SK-N-SH (cell line): Measurements from ENCODE around the gene SLC47A1. TPM values are rescaled to one million over a fixed set of nuclear protein-coding genes. Genes with fewer than 3 reads are reported as not detected.

Experiments
- CTCF ChIA-PET: fragments of 300-600, 350-600 bp; formaldehyde crosslinking; extraction: SDS; loops from one replicate; lab custom pipeline; 2021; lab: Yijun Ruan, JAX
- POLR2A ChIA-PET: fragments of 350-600 bp; sonication (Branson Sonifier 250); formaldehyde crosslinking; extraction: SDS; loops from one replicate; lab custom pipeline; 2020; ENCODE audit warnings: antibody characterized with exemption, inconsistent platforms; lab: Yijun Ruan, JAX
- DNase-seq: peaks from one replicate; pipeline ENCODE4 v3.0.0; 2012
- H2AFZ ChIP-seq: fragments of 200-600 bp; sonication (generic); 2 replicates; pipeline ENCODE4 v1.8.1; 2016; ENCODE audit warnings: antibody characterized with exemption, mild to moderate bottlenecking, low read depth
- H3F3A ChIP-seq: fragments of 200-600 bp; sonication (generic); replicated peaks from 2 replicates; pipeline ENCODE3; 2016; ENCODE audit warnings: antibody characterized with exemption, mild to moderate bottlenecking; ENCODE audit not compliant: insufficient read depth
- H3K27ac ChIP-seq, 2 experiments: fragments of 200-500 bp in 1 of 2; fragments of 200-600 bp in 1 of 2; sonication (Bioruptor generic) in 1 of 2; sonication (generic), shearing (Covaris generic) in 1 of 2; 2 replicates each; pipeline versions ENCODE4 v1.5.1 to v1.6.1; 2014 to 2016; ENCODE audit warnings: low read depth in 2 of 2, inconsistent platforms in 1 of 2, low read length in 1 of 2, mild to moderate bottlenecking in 1 of 2, mixed read lengths in 1 of 2
- H3K27me3 ChIP-seq: fragments of 200-600 bp; sonication (generic), shearing (Covaris generic); 2 replicates; pipeline ENCODE4 v1.6.1; 2016; ENCODE audit warnings: mixed run types; ENCODE audit not compliant: insufficient read depth
- H3K36me3 ChIP-seq, 2 experiments: fragments of 200-500 bp in 1 of 2; fragments of 200-600 bp in 1 of 2; sonication (Bioruptor generic) in 1 of 2; sonication (generic) in 1 of 2; replicated peaks in 1 of 2; 2 replicates each; pipeline versions ENCODE3 to v1.5.1; 2014 to 2016; ENCODE audit warnings: low read length in 1 of 2, mild to moderate bottlenecking in 1 of 2; ENCODE audit not compliant: insufficient read depth in 2 of 2, control insufficient read depth in 1 of 2
- H3K4me1 ChIP-seq, 2 experiments: fragments of 200-500 bp in 1 of 2; fragments of 200-600 bp in 1 of 2; sonication (Bioruptor generic) in 1 of 2; sonication (generic), shearing (Covaris generic) in 1 of 2; 2 replicates each; pipeline versions ENCODE4 v1.5.1 to v1.6.1; 2014 to 2016; ENCODE audit warnings: low read depth in 1 of 2, low read length in 1 of 2, mixed run types in 1 of 2; ENCODE audit not compliant: insufficient read depth in 2 of 2, control insufficient read depth in 1 of 2
- H3K4me2 ChIP-seq: fragments of 200-600 bp; sonication (generic), shearing (Covaris generic); 2 replicates; pipeline ENCODE4 v1.6.1; 2017; ENCODE audit warnings: mixed run types
- H3K4me3 ChIP-seq, 2 experiments: fragments of 200-500 bp in 1 of 2; fragments of 200-600 bp in 1 of 2; sonication (Bioruptor generic) in 1 of 2; sonication (generic), shearing (Covaris generic) in 1 of 2; 2 replicates each; pipeline versions ENCODE4 v1.5.1 to v1.8.1; 2014 to 2016; ENCODE audit warnings: low read depth in 2 of 2, inconsistent platforms in 1 of 2, low read length in 1 of 2, mild to moderate bottlenecking in 1 of 2, mixed read lengths in 1 of 2, moderate library complexity in 1 of 2
- H3K79me2 ChIP-seq: fragments of 200-600 bp; sonication (generic); 2 replicates; pipeline ENCODE4 v1.8.1; 2017; ENCODE audit warnings: mild to moderate bottlenecking; ENCODE audit not compliant: insufficient read depth
- H3K9ac ChIP-seq: fragments of 200-600 bp; sonication (generic); 2 replicates; pipeline ENCODE4 v1.6.1; 2017; ENCODE audit warnings: mixed run types
- H3K9me2 ChIP-seq: fragments of 200-600 bp; sonication (generic); 2 replicates; pipeline ENCODE4 v1.6.1; 2017; ENCODE audit warnings: mixed run types
- H3K9me3 ChIP-seq: fragments of 200-600 bp; sonication (generic); 2 replicates; pipeline ENCODE4 v1.6.1; 2017; ENCODE audit warnings: mixed run types, mild to moderate bottlenecking, moderate library complexity
- H4K20me1 ChIP-seq: fragments of 200-600 bp; sonication (generic); 2 replicates; pipeline ENCODE4 v1.6.1; 2017; ENCODE audit warnings: mild to moderate bottlenecking, mixed run types; ENCODE audit not compliant: insufficient read depth
- CHD2 ChIP-seq: fragments of 150-350 bp; IDR thresholded peaks from 2 replicates; pipeline ENCODE4 v1.6.1; 2018; ENCODE audit warnings: low read length; ENCODE audit not compliant: partially characterized antibody
- EP300 ChIP-seq, 2 experiments: IDR thresholded peaks; 2 replicates each; pipeline versions ENCODE4 v1.4.0 to v1.6.1; 2012; ENCODE audit warnings: borderline replicate concordance in 1 of 2, low read depth in 1 of 2, low read length in 1 of 2
- EZH2phosphoT487 ChIP-seq: fragments of 200-600 bp; sonication (generic); IDR thresholded peaks from 2 replicates; pipeline ENCODE4 v1.6.1; 2017; ENCODE audit warnings: low read depth, mixed run types, mild to moderate bottlenecking, antibody characterized with exemption, moderate library complexity, borderline replicate concordance
- FOSL2 ChIP-seq: IDR thresholded peaks from 2 replicates; pipeline ENCODE4 v1.4.0; 2012; ENCODE audit warnings: low read depth, mild to moderate bottlenecking, moderate library complexity, borderline replicate concordance
- JUND ChIP-seq: IDR thresholded peaks from 2 replicates; pipeline ENCODE4 v1.4.0; 2012
- MEF2A ChIP-seq: IDR thresholded peaks from 2 replicates; pipeline ENCODE4 v1.4.0; 2012; ENCODE audit warnings: low read depth, borderline replicate concordance
- NRF1 ChIP-seq: IDR thresholded peaks from 2 replicates; pipeline ENCODE4 v1.6.1; 2012; ENCODE audit warnings: low read depth, mild to moderate bottlenecking, low read length
- RXRA ChIP-seq: IDR thresholded peaks from 2 replicates; pipeline ENCODE4 v1.4.0; 2012; ENCODE audit warnings: low read depth, mild to moderate bottlenecking, borderline replicate concordance
- SIN3A ChIP-seq: IDR thresholded peaks from 2 replicates; pipeline ENCODE4 v1.6.1; 2012; ENCODE audit warnings: low read depth, mild to moderate bottlenecking, low read length, moderate library complexity, borderline replicate concordance
- TAF1 ChIP-seq: IDR thresholded peaks from 2 replicates; pipeline ENCODE4 v1.6.1; 2012; ENCODE audit warnings: low read depth, mild to moderate bottlenecking, low read length, moderate library complexity, borderline replicate concordance
- YY1 ChIP-seq: IDR thresholded peaks from 2 replicates; pipeline ENCODE4 v1.4.0; 2012; ENCODE audit warnings: low read depth, mild to moderate bottlenecking
- WGBS: methylation state at CpG from one replicate; pipeline ENCODE4 v1.1.6; 2017; ENCODE audit warnings: low lambda C conversion rate; 5-methylcytosine and 5-hydroxymethylcytosine counted together
- polyA plus RNA-seq, 3 experiments: library from polyadenylated mRNA; depleted of rRNA; stranded (reverse); fragments of >200 nt; gene quantifications; 2 replicates each; pipeline ENCODE4 v1.2.3, GENCODE V29; 2012
- TF ChIP-seq, protein P1 (sequence below): IDR thresholded peaks from 2 replicates; pipeline ENCODE4; 2012
- TF ChIP-seq, protein P2 (sequence below): fragments of 150-350 bp; IDR thresholded peaks from 2 replicates; pipeline ENCODE4 v1.6.1; 2016; ENCODE audit warnings: mild to moderate bottlenecking, low read depth, low read length
- TF ChIP-seq, protein P3 (sequence below): IDR thresholded peaks from 2 replicates; pipeline ENCODE4 v1.4.0; 2012; ENCODE audit warnings: low read depth, borderline replicate concordance

Gene SLC47A1
- polyA plus RNA-seq, 1 of the 3 experiments (the other 2 are of a cell fraction) = 3.5 TPM

DNA sequence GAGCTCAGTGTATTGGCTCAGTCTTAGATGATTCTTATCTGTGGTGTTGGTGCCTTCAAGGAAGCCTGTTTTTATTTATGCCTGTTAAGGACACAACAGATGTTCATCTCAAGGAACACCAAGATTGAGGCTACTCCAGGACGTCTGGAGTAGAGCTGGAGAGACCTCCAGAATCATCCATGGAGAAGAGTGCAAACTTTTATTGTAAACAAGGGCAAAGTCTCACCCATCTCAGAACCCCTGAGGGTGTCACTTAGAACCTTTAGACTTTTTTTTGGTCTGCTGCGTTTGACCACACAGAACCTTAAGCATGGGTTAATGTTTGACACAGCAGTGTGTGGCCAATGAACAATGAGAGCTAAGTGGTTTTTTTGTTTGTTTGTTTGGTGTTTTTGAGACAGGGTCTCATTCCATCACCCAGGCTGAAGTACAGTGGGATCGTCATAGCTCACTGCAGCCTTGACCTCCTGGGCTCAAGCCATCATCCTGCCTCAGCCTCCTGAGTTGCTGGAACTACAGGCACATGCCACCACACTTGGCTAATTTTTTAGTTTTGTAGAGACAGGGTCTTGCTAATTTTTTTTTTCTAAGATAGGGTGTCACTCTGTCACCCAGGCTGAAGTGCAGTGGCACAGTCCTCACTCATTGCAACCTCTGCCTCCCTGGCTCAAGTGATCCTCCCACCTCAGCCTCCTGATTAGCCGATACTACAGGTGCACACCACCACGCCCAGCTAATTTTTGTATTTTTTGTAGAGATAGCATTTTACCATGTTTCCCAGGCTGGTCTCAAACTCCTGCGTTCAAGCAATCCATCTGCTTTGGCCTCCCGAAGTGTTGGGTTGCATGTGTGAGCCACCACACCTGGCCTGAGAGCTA, 16.3 kb downstream of the SLC47A1 start:
- H3K4me1 ChIP-seq = no peaks in the 10 kb centered on the region
- no peak overlapping the region for H2AFZ ChIP-seq
- no peaks in the 10 kb centered on the region for H3F3A ChIP-seq
- H3K4me2 ChIP-seq = no peak overlapping the region
- CTCF ChIA-PET = interaction anchor here (0.6 to 0.8 kb wide), 2 partner anchors 37 to 38 kb away, joined by 3 read pairs; no protein-coding TSS in a partner anchor
- H3K4me3 ChIP-seq = no peak overlapping the region
- H3K9ac ChIP-seq = no peak overlapping the region
- H3K79me2 ChIP-seq = no peaks in the 10 kb centered on the region
- H3K9me3 ChIP-seq = no peaks in the 10 kb centered on the region
- WGBS = 80% methylated on average over 7 of the region's 7 CpGs
- H3K27me3 ChIP-seq = no peaks in the 10 kb centered on the region
- DNase-seq = no peak
- no peak overlapping the region for H3K27ac ChIP-seq
- no peaks in the 10 kb centered on the region for H3K36me3 ChIP-seq
- no peaks in the 10 kb centered on the region for H4K20me1 ChIP-seq
- H3K9me2 ChIP-seq = no peaks in the 10 kb centered on the region
- no peak for TF ChIP-seq EP300 (IDR thresholded peaks at IDR 0.05; ENCODE audit: borderline replicate concordance in 1 of 2, low read depth in 1 of 2, low read length in 1 of 2)
- TF ChIP-seq, protein P1, sequence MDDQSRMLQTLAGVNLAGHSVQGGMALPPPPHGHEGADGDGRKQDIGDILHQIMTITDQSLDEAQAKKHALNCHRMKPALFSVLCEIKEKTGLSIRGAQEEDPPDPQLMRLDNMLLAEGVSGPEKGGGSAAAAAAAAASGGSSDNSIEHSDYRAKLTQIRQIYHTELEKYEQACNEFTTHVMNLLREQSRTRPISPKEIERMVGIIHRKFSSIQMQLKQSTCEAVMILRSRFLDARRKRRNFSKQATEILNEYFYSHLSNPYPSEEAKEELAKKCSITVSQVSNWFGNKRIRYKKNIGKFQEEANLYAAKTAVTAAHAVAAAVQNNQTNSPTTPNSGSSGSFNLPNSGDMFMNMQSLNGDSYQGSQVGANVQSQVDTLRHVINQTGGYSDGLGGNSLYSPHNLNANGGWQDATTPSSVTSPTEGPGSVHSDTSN = no peak
- no peak for TF ChIP-seq TAF1
- TF ChIP-seq, protein P2, sequence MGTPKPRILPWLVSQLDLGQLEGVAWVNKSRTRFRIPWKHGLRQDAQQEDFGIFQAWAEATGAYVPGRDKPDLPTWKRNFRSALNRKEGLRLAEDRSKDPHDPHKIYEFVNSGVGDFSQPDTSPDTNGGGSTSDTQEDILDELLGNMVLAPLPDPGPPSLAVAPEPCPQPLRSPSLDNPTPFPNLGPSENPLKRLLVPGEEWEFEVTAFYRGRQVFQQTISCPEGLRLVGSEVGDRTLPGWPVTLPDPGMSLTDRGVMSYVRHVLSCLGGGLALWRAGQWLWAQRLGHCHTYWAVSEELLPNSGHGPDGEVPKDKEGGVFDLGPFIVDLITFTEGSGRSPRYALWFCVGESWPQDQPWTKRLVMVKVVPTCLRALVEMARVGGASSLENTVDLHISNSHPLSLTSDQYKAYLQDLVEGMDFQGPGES = no peak
- no peak for TF ChIP-seq RXRA
- no peak for TF ChIP-seq CHD2
- TF ChIP-seq FOSL2 = no peak
- TF ChIP-seq JUND = no peak
- TF ChIP-seq MEF2A = no peak
- TF ChIP-seq, protein P3, sequence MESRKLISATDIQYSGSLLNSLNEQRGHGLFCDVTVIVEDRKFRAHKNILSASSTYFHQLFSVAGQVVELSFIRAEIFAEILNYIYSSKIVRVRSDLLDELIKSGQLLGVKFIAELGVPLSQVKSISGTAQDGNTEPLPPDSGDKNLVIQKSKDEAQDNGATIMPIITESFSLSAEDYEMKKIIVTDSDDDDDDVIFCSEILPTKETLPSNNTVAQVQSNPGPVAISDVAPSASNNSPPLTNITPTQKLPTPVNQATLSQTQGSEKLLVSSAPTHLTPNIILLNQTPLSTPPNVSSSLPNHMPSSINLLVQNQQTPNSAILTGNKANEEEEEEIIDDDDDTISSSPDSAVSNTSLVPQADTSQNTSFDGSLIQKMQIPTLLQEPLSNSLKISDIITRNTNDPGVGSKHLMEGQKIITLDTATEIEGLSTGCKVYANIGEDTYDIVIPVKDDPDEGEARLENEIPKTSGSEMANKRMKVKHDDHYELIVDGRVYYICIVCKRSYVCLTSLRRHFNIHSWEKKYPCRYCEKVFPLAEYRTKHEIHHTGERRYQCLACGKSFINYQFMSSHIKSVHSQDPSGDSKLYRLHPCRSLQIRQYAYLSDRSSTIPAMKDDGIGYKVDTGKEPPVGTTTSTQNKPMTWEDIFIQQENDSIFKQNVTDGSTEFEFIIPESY = no peak
- TF ChIP-seq YY1 = no peak
- no peak for TF ChIP-seq NRF1
- no peak for TF ChIP-seq SIN3A
- TF ChIP-seq EZH2phosphoT487 = no peak
- POLR2A ChIA-PET = no interaction called here
